Upper lobe of left lung (tissue), 6 donors: ENCODE measurements around the gene ERC1. TPM values are rescaled to one million over a fixed set of nuclear protein-coding genes. Genes with fewer than 3 reads are reported as not detected.
"Not testable (repeated sequence)": the region's sequence is repeated elsewhere in the genome, so short reads cannot be mapped to it uniquely, and the experiment has no call there.

Experiments
- ATAC-seq, 2 donors: fragments of 200-7000 bp; cut with Tn5 transposase; one replicate each; pipeline ENCODE4 v1.9.1; 2022; ENCODE audit warnings: mild to moderate bottlenecking in 2 of 2, moderate library complexity in 2 of 2; ENCODE audit not compliant: low FRiP score in 2 of 2
- DNase-seq, 2 donors: peaks; one replicate each; pipeline ENCODE4 v3.0.0-alpha.2; 2019 to 2020
- H3K27ac ChIP-seq, 4 donors: fragments of 200-600 bp; sonication (generic); one replicate each; pipeline ENCODE4 v1.5.1; 2016 to 2019
- H3K27me3 ChIP-seq, 4 donors: fragments of 200-600 bp; sonication (generic); one replicate each; pipeline ENCODE4 v1.5.1; 2017 to 2019
- H3K36me3 ChIP-seq, 4 donors: fragments of 200-600 bp; sonication (generic); one replicate each; pipeline ENCODE4 v1.5.1; 2016 to 2019
- H3K4me1 ChIP-seq, 4 donors: fragments of 200-600 bp; sonication (generic); one replicate each; pipeline ENCODE4 v1.5.1; 2018 to 2019
- H3K4me3 ChIP-seq, 4 donors: fragments of 200-600 bp; sonication (generic); one replicate each; pipeline ENCODE4 v1.5.1; 2017 to 2019; ENCODE audit warnings: mild to moderate bottlenecking in 2 of 4, moderate library complexity in 1 of 4
- H3K9me3 ChIP-seq, 4 donors: fragments of 200-600 bp; sonication (generic); one replicate each; pipeline ENCODE4 v1.5.1; 2018 to 2019
- EP300 ChIP-seq, 4 donors: sonication (generic); formaldehyde crosslinking; IDR thresholded peaks; one replicate each; pipeline ENCODE4 v1.5.1; 2017; ENCODE audit warnings: antibody characterized with exemption in 4 of 4, control low read depth in 2 of 4
- POLR2A ChIP-seq, 4 donors: fragments of 450-650 bp; IDR thresholded peaks; one replicate each; pipeline ENCODE4 v1.5.1; 2016 to 2017; ENCODE audit warnings: antibody characterized with exemption in 4 of 4, mild to moderate bottlenecking in 2 of 4
- POLR2AphosphoS5 ChIP-seq, 2 donors: sonication (generic); formaldehyde crosslinking; IDR thresholded peaks; one replicate each; pipeline ENCODE4 v1.5.1; 2017; ENCODE audit warnings: antibody characterized with exemption in 2 of 2
- whole genome bisulfite sequencing, 2 donors: methylation state at CpG; one replicate each; pipeline ENCODE4 v1.1.5; 2017 to 2018; 5-methylcytosine and 5-hydroxymethylcytosine counted together
- total RNA-seq, 6 donors: library from RNA; depleted of rRNA in 4 of 6; stranded (reverse); fragments of >200 nt in 4 of 6; gene quantifications; one replicate each; pipeline versions ENCODE4 v1.1.0 to v1.2.1, GENCODE V29; 2016 to 2021
- TF ChIP-seq, protein P1 (sequence below), 6 experiments: fragments of 450-650 bp in 4 of 6; fragments of 200-600 bp in 2 of 6; sonication (generic) in 2 of 6; IDR thresholded peaks; one replicate each; pipeline ENCODE4 v1.5.1; 2016 to 2019; ENCODE audit warnings: antibody characterized with exemption in 6 of 6
- donor health status: DM: no; HTN: no; CAD: no; lungs with moderate emphysema.
- donor health status: DM: no; HTN: yes; CAD: no; lungs with severe emphysema.

The ERC1 gene
- total RNA-seq, 6 donors from 2014 or later, result 37.7 to 158 (median 60.1) TPM

GRCh38 chr12:1246637-1247036 lies 255.6 kb downstream of the ERC1 start:
- ATAC-seq (no peak), DNase-seq (no peak)
- Histone ChIP-seq H3K27me3 (no peaks in the 10 kb centered on the region), H3K36me3 (no peaks in the 10 kb centered on the region), H3K4me1 (peaks cover 0 to 5% (median 0%) of the 10 kb centered on the region in 4 donors), H3K4me3 (no peak overlapping the region), H3K9me3 (no peaks in the 10 kb centered on the region), H3K27ac (no peak overlapping the region)
- WGBS, 2 donors, result 68 to 79% methylated on average over 2 of the region's 2 CpGs
- TF ChIP-seq POLR2A (IDR thresholded peaks at IDR 0.05), result no peak
- TF ChIP-seq POLR2AphosphoS5 (IDR thresholded peaks at IDR 0.05), result no peak
- TF ChIP-seq, protein P1, sequence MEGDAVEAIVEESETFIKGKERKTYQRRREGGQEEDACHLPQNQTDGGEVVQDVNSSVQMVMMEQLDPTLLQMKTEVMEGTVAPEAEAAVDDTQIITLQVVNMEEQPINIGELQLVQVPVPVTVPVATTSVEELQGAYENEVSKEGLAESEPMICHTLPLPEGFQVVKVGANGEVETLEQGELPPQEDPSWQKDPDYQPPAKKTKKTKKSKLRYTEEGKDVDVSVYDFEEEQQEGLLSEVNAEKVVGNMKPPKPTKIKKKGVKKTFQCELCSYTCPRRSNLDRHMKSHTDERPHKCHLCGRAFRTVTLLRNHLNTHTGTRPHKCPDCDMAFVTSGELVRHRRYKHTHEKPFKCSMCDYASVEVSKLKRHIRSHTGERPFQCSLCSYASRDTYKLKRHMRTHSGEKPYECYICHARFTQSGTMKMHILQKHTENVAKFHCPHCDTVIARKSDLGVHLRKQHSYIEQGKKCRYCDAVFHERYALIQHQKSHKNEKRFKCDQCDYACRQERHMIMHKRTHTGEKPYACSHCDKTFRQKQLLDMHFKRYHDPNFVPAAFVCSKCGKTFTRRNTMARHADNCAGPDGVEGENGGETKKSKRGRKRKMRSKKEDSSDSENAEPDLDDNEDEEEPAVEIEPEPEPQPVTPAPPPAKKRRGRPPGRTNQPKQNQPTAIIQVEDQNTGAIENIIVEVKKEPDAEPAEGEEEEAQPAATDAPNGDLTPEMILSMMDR (IDR thresholded peaks at IDR 0.05), result no peak
- no peak for TF ChIP-seq EP300 (IDR thresholded peaks at IDR 0.05)

GRCh38 chr12:1250641-1251040 lies 259.6 kb downstream of the ERC1 start:
- ATAC-seq, result no peak
- Histone ChIP-seq H3K27me3 (no peaks in the 10 kb centered on the region), H3K4me3 (no peak overlapping the region), H3K9me3 (no peaks in the 10 kb centered on the region), H3K4me1 (peaks cover 0 to 5% (median 0%) of the 10 kb centered on the region in 4 donors), H3K27ac (peak overlapping the region in 1 of 4 donors; percentile 44), H3K36me3 (no peaks in the 10 kb centered on the region)
- 61 to 76% methylated on average over 3 of the region's 3 CpGs for WGBS, 2 donors
- no peak for DNase-seq
- TF ChIP-seq, protein P1 (IDR thresholded peaks at IDR 0.05), result no peak
- TF ChIP-seq EP300 (IDR thresholded peaks at IDR 0.05) (no peak), POLR2A (IDR thresholded peaks at IDR 0.05) (no peak), POLR2AphosphoS5 (IDR thresholded peaks at IDR 0.05) (no peak)

GRCh38 chr12:1252758-1253157 lies 261.7 kb downstream of the ERC1 start:
- Histone ChIP-seq H3K9me3 (no peaks in the 10 kb centered on the region), H3K27ac (no peak overlapping the region), H3K36me3 (no peaks in the 10 kb centered on the region), H3K27me3 (no peaks in the 10 kb centered on the region), H3K4me3 (no peak overlapping the region), H3K4me1 (peaks cover 0 to 5% (median 0%) of the 10 kb centered on the region in 4 donors)
- DNase-seq (no peak), ATAC-seq (no peak)
- 51 to 67% methylated on average over 2 of the region's 2 CpGs for WGBS, 2 donors
- no peak for TF ChIP-seq POLR2AphosphoS5 (IDR thresholded peaks at IDR 0.05)
- TF ChIP-seq EP300 (IDR thresholded peaks at IDR 0.05), result no peak
- no peak for TF ChIP-seq POLR2A (IDR thresholded peaks at IDR 0.05)
- TF ChIP-seq, protein P1 (IDR thresholded peaks at IDR 0.05), result no peak

GRCh38 chr12:1255125-1255524 lies 264.1 kb downstream of the ERC1 start:
- ATAC-seq, H3K4me3 ChIP-seq, H3K4me1 ChIP-seq, H3K27ac ChIP-seq, H3K27me3 ChIP-seq, H3K36me3 ChIP-seq, DNase-seq, H3K9me3 ChIP-seq: not testable (repeated sequence)
- 98 to 99% methylated on average over 6 of the region's 6 CpGs for WGBS, 2 donors

DNA sequence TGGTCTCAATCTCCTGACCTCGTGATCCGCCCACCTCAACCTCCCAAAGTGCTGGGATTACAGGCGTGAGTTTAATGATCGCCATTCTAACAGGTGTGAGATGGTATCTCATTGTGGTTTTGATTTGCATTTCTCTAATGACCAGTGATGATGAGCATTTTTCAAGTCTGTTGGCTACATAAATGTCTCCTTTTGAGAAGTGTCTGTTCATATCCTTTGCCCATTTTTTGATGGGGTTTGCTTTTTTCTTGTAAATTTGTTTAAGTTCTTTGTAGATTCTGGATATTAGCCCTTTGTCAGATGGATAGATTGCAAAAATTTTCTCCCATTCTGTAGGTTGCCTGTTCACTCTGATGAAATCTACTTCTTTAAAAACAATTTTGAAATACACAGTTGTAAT lies 264.8 kb downstream of the ERC1 start:
- not testable (repeated sequence) for H3K27ac ChIP-seq, H3K36me3 ChIP-seq, H3K9me3 ChIP-seq, H3K27me3 ChIP-seq, ATAC-seq, H3K4me1 ChIP-seq, DNase-seq, H3K4me3 ChIP-seq
- 98% methylated on average over 4 of the region's 4 CpGs for WGBS, 2 donors

GRCh38 chr12:1256285-1256684 lies 265.3 kb downstream of the ERC1 start:
- Histone ChIP-seq H3K4me3 (no peak overlapping the region), H3K4me1 (peaks cover 0 to 6% (median 0%) of the 10 kb centered on the region in 4 donors), H3K36me3 (no peaks in the 10 kb centered on the region), H3K9me3 (no peaks in the 10 kb centered on the region), H3K27ac (no peak overlapping the region), H3K27me3 (no peaks in the 10 kb centered on the region)
- TF ChIP-seq EP300 (IDR thresholded peaks at IDR 0.05) (no peak), POLR2A (IDR thresholded peaks at IDR 0.05) (no peak), POLR2AphosphoS5 (IDR thresholded peaks at IDR 0.05) (no peak)
- TF ChIP-seq, protein P1 (IDR thresholded peaks at IDR 0.05), result no peak
- 94 to 98% methylated on average over 2 of the region's 2 CpGs for WGBS, 2 donors
- DNase-seq (no peak), ATAC-seq (no peak)
